HL-60 (cell line): ENCODE data around the gene DLK1.

Source experiments
- DNase-seq, 2 experiments: peaks; one replicate each; pipeline ENCODE4 v3.0.0-alpha.2; 2010 to 2020; ENCODE audit warnings: low read depth in 1 of 2, low spot score in 1 of 2
- H3K27ac ChIP-seq: fragments of 250-450 bp; sonication (Bioruptor Pico); replicated peaks from 2 replicates; pipeline ENCODE4 v1.5.1; 2020; ENCODE audit warnings: mild to moderate bottlenecking, moderate library complexity
- H3K27me3 ChIP-seq: fragments of 250-450 bp; sonication (Bioruptor Pico); 2 replicates; pipeline ENCODE4 v1.5.1; 2021; ENCODE audit warnings: mild to moderate bottlenecking, moderate library complexity; ENCODE audit not compliant: insufficient read depth, poor library complexity, severe bottlenecking
- H3K4me3 ChIP-seq: replicated peaks from 2 replicates; pipeline ENCODE4 v1.5.1; 2011; ENCODE audit warnings: mild to moderate bottlenecking, control low read depth, low read length; ENCODE audit not compliant: insufficient read depth
- GABPA ChIP-seq: IDR thresholded peaks from 2 replicates; pipeline ENCODE4 v1.6.1; 2012; ENCODE audit warnings: low read depth
- POLR2AphosphoS5 ChIP-seq: IDR thresholded peaks from 2 replicates; pipeline ENCODE4 v1.6.1; 2012; ENCODE audit warnings: low read depth
- SPI1 ChIP-seq: IDR thresholded peaks from 2 replicates; pipeline ENCODE4 v1.6.1; 2012; ENCODE audit warnings: low read depth, mild to moderate bottlenecking, borderline replicate concordance
- TF ChIP-seq, protein P1 (sequence below): IDR thresholded peaks from 2 replicates; pipeline ENCODE4 v1.6.1; 2012; ENCODE audit warnings: low read depth; ENCODE audit not compliant: insufficient replicate concordance
- TF ChIP-seq, protein P2 (sequence below): IDR thresholded peaks from one replicate; pipeline ENCODE4 v1.5.1; 2011; ENCODE audit warnings: low read length, control low read depth, inconsistent platforms; ENCODE audit not compliant: insufficient read depth

DLK1 gene

DNA sequence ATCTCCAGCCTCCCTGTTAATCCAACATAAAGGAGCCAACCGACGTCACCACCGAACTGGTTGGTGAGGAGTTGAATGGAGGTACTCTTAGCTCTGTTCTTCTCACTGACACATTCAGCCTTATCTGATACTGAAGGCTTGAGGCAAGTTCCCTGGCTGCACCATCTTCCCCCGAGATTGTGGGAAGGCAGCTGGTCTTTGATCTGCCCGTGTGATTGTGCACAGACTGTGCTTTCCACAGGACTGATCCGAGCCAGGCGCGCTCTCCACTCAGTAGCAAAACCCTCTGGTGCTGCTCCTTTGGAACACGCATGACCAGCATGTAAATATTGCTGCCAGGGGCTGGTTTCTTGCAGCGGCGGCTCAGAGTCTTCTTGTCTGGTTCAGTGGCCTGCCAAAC is 30.1 kb upstream of the DLK1 start:
- Histone ChIP-seq H3K27ac (no peak overlapping the region), H3K27me3 (no peaks in the 10 kb centered on the region), H3K4me3 (no peak overlapping the region)
- no peak for DNase-seq
- TF ChIP-seq, protein P1, sequence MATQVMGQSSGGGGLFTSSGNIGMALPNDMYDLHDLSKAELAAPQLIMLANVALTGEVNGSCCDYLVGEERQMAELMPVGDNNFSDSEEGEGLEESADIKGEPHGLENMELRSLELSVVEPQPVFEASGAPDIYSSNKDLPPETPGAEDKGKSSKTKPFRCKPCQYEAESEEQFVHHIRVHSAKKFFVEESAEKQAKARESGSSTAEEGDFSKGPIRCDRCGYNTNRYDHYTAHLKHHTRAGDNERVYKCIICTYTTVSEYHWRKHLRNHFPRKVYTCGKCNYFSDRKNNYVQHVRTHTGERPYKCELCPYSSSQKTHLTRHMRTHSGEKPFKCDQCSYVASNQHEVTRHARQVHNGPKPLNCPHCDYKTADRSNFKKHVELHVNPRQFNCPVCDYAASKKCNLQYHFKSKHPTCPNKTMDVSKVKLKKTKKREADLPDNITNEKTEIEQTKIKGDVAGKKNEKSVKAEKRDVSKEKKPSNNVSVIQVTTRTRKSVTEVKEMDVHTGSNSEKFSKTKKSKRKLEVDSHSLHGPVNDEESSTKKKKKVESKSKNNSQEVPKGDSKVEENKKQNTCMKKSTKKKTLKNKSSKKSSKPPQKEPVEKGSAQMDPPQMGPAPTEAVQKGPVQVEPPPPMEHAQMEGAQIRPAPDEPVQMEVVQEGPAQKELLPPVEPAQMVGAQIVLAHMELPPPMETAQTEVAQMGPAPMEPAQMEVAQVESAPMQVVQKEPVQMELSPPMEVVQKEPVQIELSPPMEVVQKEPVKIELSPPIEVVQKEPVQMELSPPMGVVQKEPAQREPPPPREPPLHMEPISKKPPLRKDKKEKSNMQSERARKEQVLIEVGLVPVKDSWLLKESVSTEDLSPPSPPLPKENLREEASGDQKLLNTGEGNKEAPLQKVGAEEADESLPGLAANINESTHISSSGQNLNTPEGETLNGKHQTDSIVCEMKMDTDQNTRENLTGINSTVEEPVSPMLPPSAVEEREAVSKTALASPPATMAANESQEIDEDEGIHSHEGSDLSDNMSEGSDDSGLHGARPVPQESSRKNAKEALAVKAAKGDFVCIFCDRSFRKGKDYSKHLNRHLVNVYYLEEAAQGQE: no peak
- TF ChIP-seq POLR2AphosphoS5 (no peak), SPI1 (no peak), GABPA (no peak)
- TF ChIP-seq, protein P2, sequence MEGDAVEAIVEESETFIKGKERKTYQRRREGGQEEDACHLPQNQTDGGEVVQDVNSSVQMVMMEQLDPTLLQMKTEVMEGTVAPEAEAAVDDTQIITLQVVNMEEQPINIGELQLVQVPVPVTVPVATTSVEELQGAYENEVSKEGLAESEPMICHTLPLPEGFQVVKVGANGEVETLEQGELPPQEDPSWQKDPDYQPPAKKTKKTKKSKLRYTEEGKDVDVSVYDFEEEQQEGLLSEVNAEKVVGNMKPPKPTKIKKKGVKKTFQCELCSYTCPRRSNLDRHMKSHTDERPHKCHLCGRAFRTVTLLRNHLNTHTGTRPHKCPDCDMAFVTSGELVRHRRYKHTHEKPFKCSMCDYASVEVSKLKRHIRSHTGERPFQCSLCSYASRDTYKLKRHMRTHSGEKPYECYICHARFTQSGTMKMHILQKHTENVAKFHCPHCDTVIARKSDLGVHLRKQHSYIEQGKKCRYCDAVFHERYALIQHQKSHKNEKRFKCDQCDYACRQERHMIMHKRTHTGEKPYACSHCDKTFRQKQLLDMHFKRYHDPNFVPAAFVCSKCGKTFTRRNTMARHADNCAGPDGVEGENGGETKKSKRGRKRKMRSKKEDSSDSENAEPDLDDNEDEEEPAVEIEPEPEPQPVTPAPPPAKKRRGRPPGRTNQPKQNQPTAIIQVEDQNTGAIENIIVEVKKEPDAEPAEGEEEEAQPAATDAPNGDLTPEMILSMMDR: no peak

DNA sequence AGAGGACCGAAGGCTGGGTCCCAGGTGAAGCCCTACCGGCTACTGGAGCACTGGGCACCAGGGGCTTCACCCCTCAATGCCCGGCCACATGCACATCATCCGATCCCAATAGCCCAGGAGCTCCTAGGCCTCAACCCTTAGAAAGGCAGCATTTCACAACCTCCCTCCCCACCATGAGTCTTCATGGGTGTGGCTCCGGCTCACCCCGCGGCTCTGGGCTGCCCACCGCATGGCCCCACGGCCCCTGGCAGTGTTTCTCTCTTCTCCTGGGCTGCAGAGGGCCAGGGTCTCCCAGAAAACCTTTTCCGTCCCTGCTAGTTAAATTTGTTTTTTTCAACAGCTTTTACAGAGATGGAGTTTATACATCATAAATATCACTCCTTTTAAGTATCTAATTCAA is 28.6 kb upstream of the DLK1 start:
- Histone ChIP-seq H3K4me3 (no peak overlapping the region), H3K27me3 (no peaks in the 10 kb centered on the region), H3K27ac (no peak overlapping the region)
- no peak for DNase-seq
- TF ChIP-seq, protein P1: no peak
- TF ChIP-seq SPI1: no peak
- TF ChIP-seq, protein P2: no peak

DNA sequence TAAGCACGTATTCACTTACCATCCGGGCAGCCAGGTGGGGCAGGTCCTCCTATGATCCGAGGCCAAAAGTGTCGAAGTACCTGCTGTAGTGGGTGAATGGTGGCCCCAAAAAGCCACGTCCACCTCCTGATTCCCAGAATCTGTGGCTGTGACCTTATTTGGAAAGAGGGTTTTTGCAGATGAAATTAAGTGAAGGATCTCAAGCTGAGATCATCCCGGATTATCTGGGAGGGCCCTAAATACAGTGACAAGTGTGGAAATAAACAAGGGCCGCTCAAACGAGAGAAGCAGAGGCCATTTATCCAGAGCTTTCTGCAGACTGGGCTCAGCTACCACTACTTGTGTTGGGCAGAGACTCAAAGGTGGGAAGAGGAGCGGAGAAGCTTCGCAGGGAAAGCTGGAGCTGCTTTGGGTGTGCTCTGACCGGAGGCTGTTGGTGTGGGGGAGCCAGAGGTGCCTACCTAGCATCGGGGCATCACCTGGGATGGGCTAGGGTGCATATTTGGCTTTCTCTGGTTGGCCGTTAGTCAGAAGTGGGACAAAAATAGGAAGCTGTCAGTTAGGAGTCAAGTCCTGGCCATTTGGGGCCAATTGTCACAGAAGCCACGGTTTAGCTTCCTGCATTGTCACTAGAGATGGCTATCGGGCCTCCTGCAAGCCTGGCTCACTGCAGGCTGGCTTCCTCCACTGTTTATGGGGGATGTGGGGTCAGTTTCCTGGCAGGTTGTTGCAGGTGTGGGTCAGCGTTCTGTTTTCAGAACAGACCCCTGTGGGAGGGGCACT is 27.8 kb upstream of the DLK1 start:
- DNase-seq: no peak
- no peak overlapping the region for H3K27ac ChIP-seq
- TF ChIP-seq, protein P1: no peak
- TF ChIP-seq SPI1: no peak
- TF ChIP-seq POLR2AphosphoS5: no peak
- no peak for TF ChIP-seq GABPA
- TF ChIP-seq, protein P2: no peak

More for the DNA sequence above, 27.8 kb upstream of the DLK1 start:
- Histone ChIP-seq H3K4me3 (no peak overlapping the region), H3K27me3 (no peaks in the 10 kb centered on the region)
